Progenitor cell of endocrine pancreas (in vitro differentiated cells): Measurements from ENCODE around the gene NRG4. TPM values are rescaled to one million over a fixed set of nuclear protein-coding genes. Genes with fewer than 3 reads are reported as not detected.

Source experiments
- DNase-seq: peaks from one replicate; pipeline ENCODE4 v3.0.0; 2021; ENCODE audit warnings: low spot score; ENCODE audit not compliant: unreplicated experiment
- H3K27ac Mint-ChIP-seq: 2 replicates; pipeline ENCODE4 v1.8.0; 2021; ENCODE audit warnings: mild to moderate bottlenecking, moderate library complexity, mixed read lengths
- H3K27me3 Mint-ChIP-seq: 2 replicates; pipeline ENCODE4 v1.8.0; 2021; ENCODE audit warnings: mixed read lengths
- H3K36me3 Mint-ChIP-seq: 2 replicates; pipeline ENCODE4 v1.8.0; 2022; ENCODE audit warnings: mixed read lengths; ENCODE audit not compliant: insufficient read depth
- H3K4me1 Mint-ChIP-seq: 2 replicates; pipeline ENCODE4 v1.8.0; 2021; ENCODE audit warnings: low read depth, mixed read lengths
- H3K4me3 Mint-ChIP-seq: 2 replicates; pipeline ENCODE4 v1.8.0; 2021; ENCODE audit warnings: low read depth, mild to moderate bottlenecking, moderate library complexity, mixed read lengths
- H3K9me3 Mint-ChIP-seq: 2 replicates; pipeline ENCODE4 v1.8.0; 2021; ENCODE audit warnings: low read depth, mixed read lengths
- CTCF ChIP-seq: fragments of 200-600 bp; sonication (generic); IDR thresholded peaks from one replicate; pipeline ENCODE4 v1.5.0; 2021; ENCODE audit warnings: antibody characterized with exemption, mild to moderate bottlenecking; ENCODE audit not compliant: unreplicated experiment
- total RNA-seq: library from RNA; stranded (reverse); gene quantifications from 2 replicates; pipeline ENCODE4 v1.2.1, GENCODE V29; 2021

The NRG4 gene
- total RNA-seq, 1 donor from 2014 or later = 1.0 TPM

GRCh38 chr15:75966073-75966472 lies 46.2 kb downstream of the NRG4 start:
- Mint-ChIP-seq H3K4me1 (peaks cover 13% of the 10 kb centered on the region), H3K4me3 (no peak overlapping the region), H3K27ac (peak overlapping the region; percentile 75), H3K36me3 (peaks cover 3% of the 10 kb centered on the region), H3K9me3 (peaks cover 4% of the 10 kb centered on the region), H3K27me3 (no peaks in the 10 kb centered on the region)
- no peak for DNase-seq
- no peak for TF ChIP-seq CTCF

GRCh38 chr15:75961331-75961730 lies 50.9 kb downstream of the NRG4 start:
- Mint-ChIP-seq H3K27me3 (no peaks in the 10 kb centered on the region), H3K27ac (no peak overlapping the region)
- no peak for TF ChIP-seq CTCF

GRCh38 chr15:75955720-75956119 lies 56.5 kb downstream of the NRG4 start:
- Mint-ChIP-seq H3K27me3 (no peaks in the 10 kb centered on the region), H3K4me3 (no peak overlapping the region), H3K27ac (no peak overlapping the region), H3K4me1 (no peaks in the 10 kb centered on the region), H3K9me3 (no peaks in the 10 kb centered on the region), H3K36me3 (no peaks in the 10 kb centered on the region)
- DNase-seq = no peak
- TF ChIP-seq CTCF = peak; percentile 27

More at GRCh38 chr15:75961331-75961730, 50.9 kb downstream of the NRG4 start:
- H3K4me1 Mint-ChIP-seq = peaks cover 13% of the 10 kb centered on the region
- no peak for DNase-seq
- peaks cover 3% of the 10 kb centered on the region for H3K36me3 Mint-ChIP-seq
- H3K9me3 Mint-ChIP-seq = peaks cover 4% of the 10 kb centered on the region
- no peak overlapping the region for H3K4me3 Mint-ChIP-seq

GRCh38 chr15:75952525-75952924 lies 59.7 kb downstream of the NRG4 start:
- no peak for DNase-seq
- no peak overlapping the region for H3K27ac Mint-ChIP-seq
- H3K4me3 Mint-ChIP-seq = no peak overlapping the region
- H3K27me3 Mint-ChIP-seq = no peaks in the 10 kb centered on the region
- H3K4me1 Mint-ChIP-seq = no peaks in the 10 kb centered on the region
- H3K9me3 Mint-ChIP-seq = no peaks in the 10 kb centered on the region
- H3K36me3 Mint-ChIP-seq = no peaks in the 10 kb centered on the region
- TF ChIP-seq CTCF = no peak

GRCh38 chr15:75948761-75949296 lies 63.4 kb downstream of the NRG4 start:
- H3K9me3 Mint-ChIP-seq = no peaks in the 10 kb centered on the region
- H3K4me1 Mint-ChIP-seq = peaks cover under 1% of the 10 kb centered on the region
- TF ChIP-seq CTCF = no peak
- H3K27ac Mint-ChIP-seq = no peak overlapping the region
- no peak for DNase-seq
- no peak overlapping the region for H3K4me3 Mint-ChIP-seq
- H3K36me3 Mint-ChIP-seq = no peaks in the 10 kb centered on the region
- H3K27me3 Mint-ChIP-seq = peaks cover 3% of the 10 kb centered on the region
